Measurements from ENCODE around the gene NPM3.

The NPM3 gene

DNA sequence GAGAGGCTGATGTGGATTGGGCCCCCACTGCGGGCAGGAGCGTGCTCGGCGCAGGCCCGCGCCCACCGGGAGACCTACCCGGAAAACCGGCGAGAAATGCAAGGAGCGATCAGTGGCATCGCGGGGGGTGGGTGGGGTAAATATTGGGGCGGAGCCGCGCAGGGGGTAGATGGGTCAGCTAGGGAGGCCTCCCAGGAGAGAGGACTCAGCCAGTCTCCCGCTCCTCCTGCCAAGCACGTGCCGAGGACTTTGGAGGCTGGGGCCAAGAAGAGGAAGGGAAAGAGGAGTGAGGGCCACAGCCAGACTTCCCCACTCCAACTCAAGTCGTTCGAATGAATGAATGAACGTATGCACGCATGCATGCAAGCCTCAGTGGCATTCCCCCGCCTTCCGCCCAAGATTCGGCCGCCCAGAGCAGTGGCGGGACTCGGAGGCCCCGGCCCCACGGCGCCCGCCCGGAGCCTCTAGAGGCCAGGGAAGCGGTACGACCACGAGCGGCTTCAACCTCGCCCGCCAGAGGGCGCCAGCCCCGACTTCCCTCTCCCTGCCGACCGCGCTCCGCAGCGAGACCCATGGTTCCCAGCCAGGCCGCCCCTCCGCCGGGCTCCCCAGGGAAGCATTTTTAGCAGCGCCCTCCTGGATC, 3.6 kb downstream of the NPM3 start:
- no peak for TF ChIP-seq EZH2phosphoT487 (IDR thresholded peaks at IDR 0.05; ENCODE audit: borderline replicate concordance)
- TF ChIP-seq, protein P1, sequence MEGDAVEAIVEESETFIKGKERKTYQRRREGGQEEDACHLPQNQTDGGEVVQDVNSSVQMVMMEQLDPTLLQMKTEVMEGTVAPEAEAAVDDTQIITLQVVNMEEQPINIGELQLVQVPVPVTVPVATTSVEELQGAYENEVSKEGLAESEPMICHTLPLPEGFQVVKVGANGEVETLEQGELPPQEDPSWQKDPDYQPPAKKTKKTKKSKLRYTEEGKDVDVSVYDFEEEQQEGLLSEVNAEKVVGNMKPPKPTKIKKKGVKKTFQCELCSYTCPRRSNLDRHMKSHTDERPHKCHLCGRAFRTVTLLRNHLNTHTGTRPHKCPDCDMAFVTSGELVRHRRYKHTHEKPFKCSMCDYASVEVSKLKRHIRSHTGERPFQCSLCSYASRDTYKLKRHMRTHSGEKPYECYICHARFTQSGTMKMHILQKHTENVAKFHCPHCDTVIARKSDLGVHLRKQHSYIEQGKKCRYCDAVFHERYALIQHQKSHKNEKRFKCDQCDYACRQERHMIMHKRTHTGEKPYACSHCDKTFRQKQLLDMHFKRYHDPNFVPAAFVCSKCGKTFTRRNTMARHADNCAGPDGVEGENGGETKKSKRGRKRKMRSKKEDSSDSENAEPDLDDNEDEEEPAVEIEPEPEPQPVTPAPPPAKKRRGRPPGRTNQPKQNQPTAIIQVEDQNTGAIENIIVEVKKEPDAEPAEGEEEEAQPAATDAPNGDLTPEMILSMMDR (conservative IDR thresholded peaks at IDR 0.05; ENCODE audit: low read length): peak; percentile 50
- H3K4me3 ChIP-seq (ENCODE audit: low read length, poor library complexity, severe bottlenecking): peak overlapping the region; percentile 35

GRCh38 chr10:101778781-101779543, 4.3 kb downstream of the NPM3 start:
- no peak overlapping the region for H3K4me3 ChIP-seq (ENCODE audit: low read length, poor library complexity, severe bottlenecking)
- H3K9me3 ChIP-seq (ENCODE audit: insufficient read depth, low read depth, low read length): no peaks in the 10 kb centered on the region
- H3K36me3 ChIP-seq (ENCODE audit: insufficient read depth, low read length): no peaks in the 10 kb centered on the region
- H3K4me2 ChIP-seq (ENCODE audit: low read depth, low read length, poor library complexity, severe bottlenecking): no peak overlapping the region
- no peaks in the 10 kb centered on the region for H3K27me3 ChIP-seq (ENCODE audit: insufficient read depth, low read length, poor library complexity, severe bottlenecking)
- no peaks in the 10 kb centered on the region for H3F3A ChIP-seq (ENCODE audit: low read depth)
- H3K4me1 ChIP-seq (ENCODE audit: insufficient read depth, low read length, poor library complexity, severe bottlenecking): peaks cover 12% of the 10 kb centered on the region
- no peak overlapping the region for H2AFZ ChIP-seq (ENCODE audit: low read length)
- no peaks in the 10 kb centered on the region for H3K9me2 ChIP-seq (replicated peaks; ENCODE audit: low read depth, low read length)
- peaks cover 5% of the 10 kb centered on the region for H4K20me1 ChIP-seq (ENCODE audit: insufficient read depth, low read length, poor library complexity, severe bottlenecking)
- no peak for TF ChIP-seq EZH2phosphoT487 (IDR thresholded peaks at IDR 0.05; ENCODE audit: borderline replicate concordance)
- TF ChIP-seq, protein P1 (conservative IDR thresholded peaks at IDR 0.05; ENCODE audit: low read length): no peak
- H3K79me2 ChIP-seq (ENCODE audit: insufficient read depth, low read length): peaks cover 14% of the 10 kb centered on the region; the same call in 1 of the 2 replicates
- H3K9ac ChIP-seq (ENCODE audit: low read depth, low read length, poor library complexity, severe bottlenecking): no peak overlapping the region

More for the DNA sequence above, 3.6 kb downstream of the NPM3 start:
- no peaks in the 10 kb centered on the region for H3K27me3 ChIP-seq (ENCODE audit: insufficient read depth, low read length, poor library complexity, severe bottlenecking)
- H3K9me2 ChIP-seq (replicated peaks; ENCODE audit: low read depth, low read length): no peaks in the 10 kb centered on the region
- peaks cover 12% of the 10 kb centered on the region for H3K4me1 ChIP-seq (ENCODE audit: insufficient read depth, low read length, poor library complexity, severe bottlenecking)
- H2AFZ ChIP-seq (ENCODE audit: low read length): no peak overlapping the region
- H3K4me2 ChIP-seq (ENCODE audit: low read depth, low read length, poor library complexity, severe bottlenecking): peak overlapping the region; percentile 95
- H4K20me1 ChIP-seq (ENCODE audit: insufficient read depth, low read length, poor library complexity, severe bottlenecking): peaks cover 5% of the 10 kb centered on the region
- peak overlapping the region; percentile 7 for H3K9ac ChIP-seq (ENCODE audit: low read depth, low read length, poor library complexity, severe bottlenecking)
- H3K79me2 ChIP-seq (ENCODE audit: insufficient read depth, low read length): peaks cover 14% of the 10 kb centered on the region; the same call in 1 of the 2 replicates
- no peaks in the 10 kb centered on the region for H3F3A ChIP-seq (ENCODE audit: low read depth)
- no peaks in the 10 kb centered on the region for H3K9me3 ChIP-seq (ENCODE audit: insufficient read depth, low read depth, low read length)
- H3K36me3 ChIP-seq (ENCODE audit: insufficient read depth, low read length): 0 out of 2 replicates have a peak, but pooled peaks cover 2% of the 10 kb centered on the region

GRCh38 chr10:101778151-101778780, 5.0 kb downstream of the NPM3 start:
- Histone ChIP-seq H3K9me3 (ENCODE audit: insufficient read depth, low read depth, low read length) (no peaks in the 10 kb centered on the region), H3K27me3 (ENCODE audit: insufficient read depth, low read length, poor library complexity, severe bottlenecking) (no peaks in the 10 kb centered on the region), H3F3A (ENCODE audit: low read depth) (no peaks in the 10 kb centered on the region), H3K4me1 (ENCODE audit: insufficient read depth, low read length, poor library complexity, severe bottlenecking) (peaks cover 6% of the 10 kb centered on the region), H2AFZ (ENCODE audit: low read length) (no peak overlapping the region), H3K4me2 (ENCODE audit: low read depth, low read length, poor library complexity, severe bottlenecking) (no peak overlapping the region), H3K9ac (ENCODE audit: low read depth, low read length, poor library complexity, severe bottlenecking) (no peak overlapping the region), H3K36me3 (ENCODE audit: insufficient read depth, low read length) (no peaks in the 10 kb centered on the region), H3K79me2 (ENCODE audit: insufficient read depth, low read length) (peaks cover 14% of the 10 kb centered on the region; the same call in 1 of the 2 replicates), H3K9me2 (replicated peaks; ENCODE audit: low read depth, low read length) (no peaks in the 10 kb centered on the region), H3K4me3 (ENCODE audit: low read length, poor library complexity, severe bottlenecking) (no peak overlapping the region), H4K20me1 (ENCODE audit: insufficient read depth, low read length, poor library complexity, severe bottlenecking) (peaks cover 5% of the 10 kb centered on the region)
- TF ChIP-seq, protein P1 (conservative IDR thresholded peaks at IDR 0.05; ENCODE audit: low read length): no peak
- TF ChIP-seq EZH2phosphoT487 (IDR thresholded peaks at IDR 0.05; ENCODE audit: borderline replicate concordance): no peak
